ENCODE data around the gene COG8. TPM values are rescaled to one million over a fixed set of nuclear protein-coding genes. Genes with fewer than 3 reads are reported as not detected.

The COG8 gene
- total and polyA plus RNA-seq, 2 of the 8 experiments (the other 6 are each of a cell fraction or from before 2014, with no cell fraction given), result 49.1 to 55.6 TPM

DNA sequence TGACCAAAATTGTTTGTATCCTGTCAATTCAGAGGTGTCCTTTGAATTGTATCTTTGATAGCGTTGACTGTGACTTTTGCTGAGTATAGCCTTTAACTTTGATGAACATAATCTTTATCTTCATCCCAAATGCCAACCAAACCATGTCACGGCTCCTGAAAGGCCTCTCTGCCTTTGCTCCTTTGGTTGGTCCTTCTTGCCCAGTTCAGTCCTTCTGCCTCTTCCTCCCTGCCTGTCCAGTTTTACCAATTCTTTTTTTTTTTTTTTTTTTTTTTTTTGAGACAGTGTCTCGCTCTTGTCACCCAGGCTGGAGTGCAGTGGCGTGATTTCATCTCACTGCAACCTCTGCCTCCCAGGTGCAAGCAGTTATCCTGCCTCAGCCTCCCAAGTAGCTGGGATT, 41.1 kb downstream of the COG8 start:
- Histone ChIP-seq H3K23me2 (ENCODE audit: low read depth, low read length) (no peaks in the 10 kb centered on the region), H2AK5ac (ENCODE audit: low read depth, low read length) (no peak overlapping the region), H3K23ac (ENCODE audit: insufficient read length) (no peak overlapping the region), H3K27me3 (replicated peaks in 1 of 4; ENCODE audit: control insufficient read depth in 3 of 4, extremely low read depth in 1 of 4, insufficient read depth in 3 of 4, low read length in 3 of 4) (no peaks in the 10 kb centered on the region), H3K4ac (replicated peaks; ENCODE audit: insufficient read length, low read depth, low read length) (no peak overlapping the region), H2BK5ac (ENCODE audit: low read depth, low read length) (no peak overlapping the region), H3K4me3 (ENCODE audit: extremely low read depth in 1 of 4, insufficient read depth in 2 of 4, low read depth in 3 of 4, low read length in 4 of 4) (no peak overlapping the region), H4K5ac (ENCODE audit: insufficient read length, low read depth, low read length) (no peak overlapping the region), H3K56ac (replicated peaks; ENCODE audit: insufficient read length, low read depth, low read length) (no peak overlapping the region), H2BK12ac (ENCODE audit: low read depth, low read length) (no peak overlapping the region), H3K27ac (ENCODE audit: low read depth, low read length) (no peak overlapping the region), H2BK20ac (ENCODE audit: low read length) (no peak overlapping the region), H4K20me1 (replicated peaks in 1 of 2; ENCODE audit: control insufficient read depth in 1 of 2, insufficient read depth in 2 of 2, low read length in 2 of 2) (no peaks in the 10 kb centered on the region), H3K79me2 (ENCODE audit: control insufficient read depth in 1 of 2, insufficient read depth in 2 of 2, low read length in 2 of 2) (no peaks in the 10 kb centered on the region), H3K9me3 (ENCODE audit: insufficient read depth in 2 of 2, low read depth in 1 of 2, low read length in 1 of 2) (no peaks in the 10 kb centered on the region), H3K14ac (ENCODE audit: insufficient read length) (no peak overlapping the region), H3K4me2 (ENCODE audit: insufficient read depth in 1 of 2, low read depth in 2 of 2, low read length in 2 of 2) (no peak overlapping the region), H3K18ac (ENCODE audit: extremely low read depth, low read length) (no peak overlapping the region), H4K91ac (replicated peaks; ENCODE audit: insufficient read length, low read length) (no peak overlapping the region), H2BK120ac (replicated peaks; ENCODE audit: low read depth, low read length) (no peak overlapping the region), H2BK15ac (ENCODE audit: low read length) (no peak overlapping the region), H4K8ac (ENCODE audit: extremely low read depth, insufficient read depth, low read length) (no peak overlapping the region), H3K9ac (replicated peaks in 1 of 4; ENCODE audit: extremely low read depth in 1 of 4, low read depth in 3 of 4, low read length in 3 of 4) (no peak overlapping the region), H3K4me1 (replicated peaks in 1 of 4; ENCODE audit: control insufficient read depth in 3 of 4, insufficient read depth in 4 of 4, low read length in 3 of 4) (no peaks in the 10 kb centered on the region), H2AFZ (ENCODE audit: low read length) (no peak overlapping the region), H3K36me3 (ENCODE audit: control insufficient read depth in 2 of 4, insufficient read depth in 4 of 4, low read length in 3 of 4) (peaks cover 0 to 15% (median 6%) of the 10 kb centered on the region in 4 experiments; a peak in 4 of 8 replicates), H3K79me1 (ENCODE audit: low read depth, low read length) (no peaks in the 10 kb centered on the region)
- 100% methylated on average over 2 of the region's 4 CpGs; no CpG with 5 or more reads in 1 of the 2 experiments for WGBS, 2 experiments (ENCODE audit: extremely low coverage in 1 of 2, insufficient coverage in 1 of 2, insufficient read length in 1 of 2, insufficient replicate concordance in 2 of 2, low coverage in 1 of 2, low lambda C conversion rate in 2 of 2, missing lambda C conversion rate in 1 of 2)
- ChIA-PET CTCF (ENCODE audit: partially characterized antibody) (no interaction called here), POLR2A (ENCODE audit: partially characterized antibody) (no interaction called here)
- DNase-seq (ENCODE audit: low read depth in 1 of 2, low spot score in 2 of 2) (no peak), FAIRE-seq (no peak)
- TF ChIP-seq USF2 (IDR thresholded peaks at IDR 0.05; ENCODE audit: low read length), result no peak
- TF ChIP-seq ZNF274 (IDR thresholded peaks at IDR 0.05; ENCODE audit: borderline replicate concordance, extremely low read depth, low read length), result no peak
- no peak for TF ChIP-seq SRF (IDR thresholded peaks at IDR 0.05; ENCODE audit: low read depth, low read length)
- no peak for TF ChIP-seq CHD2 (IDR thresholded peaks at IDR 0.05; ENCODE audit: low read length)
- TF ChIP-seq POLR2AphosphoS5 (IDR thresholded peaks at IDR 0.05; ENCODE audit: low read depth, low read length), result no peak
- TF ChIP-seq FOSL1 (IDR thresholded peaks at IDR 0.05; ENCODE audit: insufficient read depth, low read depth, low read length), result no peak
- TF ChIP-seq E2F6 (IDR thresholded peaks at IDR 0.05), result no peak
- no peak for TF ChIP-seq CREB1 (IDR thresholded peaks at IDR 0.05)
- TF ChIP-seq KDM1A (IDR thresholded peaks at IDR 0.05; ENCODE audit: borderline replicate concordance, low read length), result no peak
- no peak for TF ChIP-seq RXRA (IDR thresholded peaks at IDR 0.05; ENCODE audit: insufficient read depth, low read depth, low read length)
- TF ChIP-seq POLR2A (IDR thresholded peaks at IDR 0.05; ENCODE audit: control extremely low read depth in 1 of 2, low read depth in 2 of 2, low read length in 2 of 2), result no peak
- no peak for TF ChIP-seq EZH2 (IDR thresholded peaks at IDR 0.05; ENCODE audit: low read depth, low read length, severe bottlenecking)
- TF ChIP-seq NANOG (IDR thresholded peaks at IDR 0.05; ENCODE audit: insufficient read depth, low read depth, low read length, poor library complexity, severe bottlenecking), result no peak
- no peak for TF ChIP-seq BCL11A (IDR thresholded peaks at IDR 0.05; ENCODE audit: low read depth in 2 of 2, low read length in 2 of 2)
